ENCODE data around the gene RUFY3.
A peak's percentile ranks its signal among the peaks of the same experiment; 100 is the strongest.
"Not testable (repeated sequence)": the region's sequence is repeated elsewhere in the genome, so short reads cannot be mapped to it uniquely, and the experiment has no call there.

Gene RUFY3

DNA sequence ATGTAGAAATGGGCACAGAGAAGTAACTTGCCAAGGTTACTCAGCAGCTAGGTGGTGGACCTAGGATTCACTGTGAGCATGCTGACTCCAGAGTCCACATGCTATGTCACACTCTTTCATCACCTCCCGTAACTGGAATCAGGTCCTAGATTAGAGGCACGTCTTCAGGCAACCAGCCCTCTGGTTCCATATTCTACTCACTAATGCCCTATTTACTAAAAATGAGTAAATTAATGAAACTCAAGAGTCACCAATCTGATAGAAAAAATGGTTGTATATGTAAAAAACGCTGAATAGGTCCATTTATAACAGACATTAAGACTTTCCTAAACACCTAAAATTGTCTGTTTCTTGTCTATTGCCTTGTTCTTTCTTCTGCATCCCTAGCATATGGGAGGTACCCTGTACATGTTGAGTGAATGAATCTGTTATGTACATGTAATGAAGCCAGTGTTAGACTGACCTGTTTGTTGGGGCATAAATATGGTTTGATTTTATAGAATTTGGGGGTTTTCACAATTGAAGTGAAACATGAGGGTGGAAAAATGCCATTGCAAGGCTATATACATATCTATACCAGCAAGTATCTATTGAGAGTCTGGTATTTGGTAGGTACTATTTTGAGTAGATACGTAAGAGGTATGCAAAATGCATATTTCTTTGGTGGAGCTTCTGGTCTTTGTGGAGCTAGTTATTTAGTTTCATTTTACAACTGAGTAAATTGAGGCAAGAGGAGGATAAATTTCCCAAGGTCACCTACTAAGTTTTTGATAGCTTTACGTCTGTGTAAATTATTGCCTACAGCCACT, 7.5 kb upstream of the RUFY3 start:
- peaks cover 46% of the 10 kb centered on the region for H3K4me1 Mint-ChIP-seq (ENCODE audit: low read depth)
- no peak overlapping the region for H3K27ac Mint-ChIP-seq
- H3K9me3 Mint-ChIP-seq = no peaks in the 10 kb centered on the region
- H3K4me3 Mint-ChIP-seq = no peak overlapping the region
- no peaks in the 10 kb centered on the region for H3K36me3 Mint-ChIP-seq (ENCODE audit: low read depth)
- H3K27me3 Mint-ChIP-seq = no peaks in the 10 kb centered on the region
- no peak for DNase-seq

DNA sequence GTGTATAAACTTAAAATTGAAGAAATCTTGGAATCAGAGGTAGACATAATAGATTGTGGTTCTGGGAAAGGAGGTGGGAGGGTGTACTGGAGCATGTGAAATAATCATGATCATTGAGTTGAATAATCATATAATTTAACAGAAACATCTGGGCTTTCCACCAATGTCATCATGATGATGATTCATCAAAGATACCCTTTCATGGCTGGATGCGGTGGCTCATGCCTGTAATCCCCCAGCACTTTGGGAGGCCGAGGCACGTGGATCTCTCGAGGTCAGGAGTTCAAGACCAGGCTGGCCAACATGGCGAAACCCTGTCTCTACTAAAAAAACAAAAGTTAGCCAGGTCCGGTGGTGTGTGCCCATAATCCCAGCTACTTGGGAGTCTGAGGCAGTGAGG, 6.7 kb upstream of the RUFY3 start:
- Mint-ChIP-seq H3K4me3 (no peak overlapping the region), H3K9me3 (no peaks in the 10 kb centered on the region), H3K27me3 (no peaks in the 10 kb centered on the region), H3K36me3 (ENCODE audit: low read depth) (no peaks in the 10 kb centered on the region), H3K4me1 (ENCODE audit: low read depth) (peaks cover 42% of the 10 kb centered on the region), H3K27ac (peak overlapping the region; percentile 59)
- no peak for DNase-seq

DNA sequence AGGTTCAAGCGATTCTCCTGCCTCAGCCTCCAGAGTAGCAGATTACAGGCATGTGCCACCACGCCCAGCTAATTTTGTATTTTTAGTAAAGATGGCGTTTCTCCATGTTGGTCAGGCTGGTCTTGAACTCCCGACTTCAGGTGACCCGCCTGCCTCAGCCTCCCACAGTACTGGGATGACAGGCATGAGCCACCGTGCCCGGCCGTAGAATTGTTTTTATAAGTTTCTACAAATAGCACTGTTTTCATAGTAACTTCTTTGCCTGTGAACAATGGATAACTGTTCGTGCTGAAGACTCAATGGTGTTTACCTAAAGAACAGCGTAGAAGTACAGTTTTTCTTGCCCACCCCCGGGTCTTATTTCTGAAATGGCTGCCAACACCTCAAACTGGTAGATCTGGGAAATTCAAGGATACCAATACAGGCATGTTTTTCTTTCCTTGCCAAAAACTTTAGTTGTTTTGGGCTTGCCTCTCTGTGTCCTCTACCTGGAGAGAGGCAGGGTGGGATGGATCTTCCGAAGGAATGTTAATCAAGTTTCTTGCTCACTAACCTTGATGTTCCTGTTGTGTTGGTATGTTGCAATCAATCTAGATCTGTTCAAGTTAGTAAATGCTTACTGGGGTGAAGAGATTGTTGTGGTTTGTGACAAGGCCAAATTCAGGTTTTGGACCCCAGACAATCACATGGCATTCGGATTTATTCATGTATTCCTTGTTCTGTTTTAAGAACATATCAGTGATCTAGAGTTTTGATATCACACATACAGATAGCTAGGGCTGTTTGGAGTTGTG, 2.8 kb upstream of the RUFY3 start:
- Mint-ChIP-seq H3K4me1 (ENCODE audit: low read depth) (peaks cover 44% of the 10 kb centered on the region), H3K36me3 (ENCODE audit: low read depth) (no peaks in the 10 kb centered on the region), H3K27me3 (no peaks in the 10 kb centered on the region), H3K27ac (no peak overlapping the region), H3K4me3 (no peak overlapping the region), H3K9me3 (no peaks in the 10 kb centered on the region)
- DNase-seq = no peak

DNA sequence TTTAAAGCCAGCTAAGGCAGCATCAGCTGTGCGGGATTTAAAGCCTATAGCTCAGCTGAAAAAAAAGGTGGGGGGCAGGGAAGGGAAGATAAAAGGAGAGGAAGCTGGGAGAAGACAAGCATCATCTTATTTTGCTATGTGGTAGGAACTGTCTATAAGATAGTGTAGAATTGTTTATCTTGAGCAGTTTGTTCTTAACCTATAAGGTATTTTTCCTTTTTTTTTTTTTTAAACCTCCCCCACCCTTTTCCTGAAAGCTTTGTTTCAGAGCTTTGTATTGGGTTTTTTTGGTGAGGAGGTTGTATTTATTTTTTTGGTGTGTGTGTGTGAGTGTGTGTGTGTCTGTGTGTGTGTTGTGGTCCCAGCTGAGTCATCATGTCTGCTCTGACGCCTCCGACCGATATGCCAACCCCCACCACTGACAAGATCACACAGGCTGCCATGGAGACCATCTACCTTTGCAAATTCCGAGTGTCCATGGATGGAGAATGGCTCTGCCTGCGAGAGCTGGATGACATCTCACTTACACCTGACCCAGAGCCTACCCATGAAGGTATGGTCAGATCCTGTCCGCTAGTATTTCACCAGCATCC, 531 bp downstream of the RUFY3 start:
- H3K4me3 Mint-ChIP-seq = no peak overlapping the region
- no peaks in the 10 kb centered on the region for H3K27me3 Mint-ChIP-seq
- H3K27ac Mint-ChIP-seq = peak overlapping the region; percentile 10
- H3K9me3 Mint-ChIP-seq = no peaks in the 10 kb centered on the region
- peaks cover 27% of the 10 kb centered on the region for H3K4me1 Mint-ChIP-seq (ENCODE audit: low read depth)
- no peaks in the 10 kb centered on the region for H3K36me3 Mint-ChIP-seq (ENCODE audit: low read depth)
- no peak for DNase-seq

DNA sequence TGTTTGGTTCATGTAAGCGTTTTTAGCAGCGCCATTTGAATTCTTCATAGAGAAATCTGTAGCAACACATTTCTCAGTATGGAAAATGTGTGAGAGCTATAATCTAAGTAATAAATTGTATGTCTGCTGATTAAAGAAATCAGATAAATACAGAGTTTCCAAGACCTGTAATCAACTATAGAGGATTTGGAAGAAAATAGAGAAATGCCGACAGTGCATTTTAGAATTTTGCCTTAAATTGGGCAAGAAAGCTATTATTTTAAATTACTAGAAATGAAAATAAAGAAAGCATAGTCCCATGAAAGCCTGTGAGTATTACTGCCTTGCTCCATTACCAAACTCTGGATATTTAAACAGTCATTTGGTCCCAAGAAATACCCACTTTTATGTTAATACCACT, 2.7 kb downstream of the RUFY3 start:
- no peak for DNase-seq
- peaks cover 23% of the 10 kb centered on the region for H3K4me1 Mint-ChIP-seq (ENCODE audit: low read depth)
- H3K36me3 Mint-ChIP-seq (ENCODE audit: low read depth) = no peaks in the 10 kb centered on the region
- H3K4me3 Mint-ChIP-seq = no peak overlapping the region
- no peaks in the 10 kb centered on the region for H3K9me3 Mint-ChIP-seq
- no peak overlapping the region for H3K27ac Mint-ChIP-seq
- H3K27me3 Mint-ChIP-seq = no peaks in the 10 kb centered on the region

DNA sequence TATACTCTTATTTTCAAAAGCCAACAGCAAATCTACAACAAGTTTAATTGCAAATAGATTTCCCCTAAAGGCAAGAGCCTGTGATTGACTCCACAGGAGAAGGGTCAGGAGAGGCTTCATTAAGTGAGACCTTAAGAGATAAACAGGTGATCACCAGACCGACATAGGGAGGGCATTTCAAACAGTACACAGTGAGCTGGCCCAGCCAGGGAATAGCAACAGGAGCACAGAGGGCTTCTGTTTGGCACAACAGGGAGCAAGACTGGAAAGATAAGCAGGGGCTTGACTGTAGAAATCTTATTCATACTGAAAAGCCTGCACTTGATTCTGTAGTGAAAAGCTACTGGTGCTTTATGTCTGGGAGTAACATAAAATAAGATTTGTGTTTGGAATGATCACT, 3.9 kb downstream of the RUFY3 start:
- Mint-ChIP-seq H3K9me3 (no peaks in the 10 kb centered on the region), H3K36me3 (ENCODE audit: low read depth) (no peaks in the 10 kb centered on the region), H3K27ac (no peak overlapping the region), H3K27me3 (no peaks in the 10 kb centered on the region), H3K4me1 (ENCODE audit: low read depth) (peaks cover 20% of the 10 kb centered on the region), H3K4me3 (no peak overlapping the region)
- DNase-seq = no peak

DNA sequence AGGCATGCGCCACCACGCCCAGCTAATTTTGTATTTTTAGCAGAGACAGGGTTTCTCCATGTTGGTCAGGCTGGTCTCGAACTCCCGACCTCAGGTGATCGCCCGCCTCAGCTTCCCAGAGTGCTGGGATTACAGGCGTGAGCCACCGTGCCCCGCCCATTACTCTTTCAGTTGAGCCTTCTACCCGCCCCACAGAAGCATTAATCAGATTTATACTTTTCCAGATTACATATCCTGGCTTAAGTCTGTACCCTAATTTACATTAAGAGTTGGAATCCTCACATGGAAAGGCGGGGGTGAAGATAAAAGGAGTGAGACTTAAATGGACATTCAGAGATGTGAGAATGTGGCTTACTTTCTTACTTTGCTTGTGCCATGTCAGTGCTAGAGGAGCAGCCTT, 4.8 kb downstream of the RUFY3 start:
- H3K27ac Mint-ChIP-seq; H3K36me3 Mint-ChIP-seq (ENCODE audit: low read depth); DNase-seq; H3K4me3 Mint-ChIP-seq; H3K27me3 Mint-ChIP-seq; H3K9me3 Mint-ChIP-seq: not testable (repeated sequence)
- peaks cover 20% of the 10 kb centered on the region for H3K4me1 Mint-ChIP-seq (ENCODE audit: low read depth)

DNA sequence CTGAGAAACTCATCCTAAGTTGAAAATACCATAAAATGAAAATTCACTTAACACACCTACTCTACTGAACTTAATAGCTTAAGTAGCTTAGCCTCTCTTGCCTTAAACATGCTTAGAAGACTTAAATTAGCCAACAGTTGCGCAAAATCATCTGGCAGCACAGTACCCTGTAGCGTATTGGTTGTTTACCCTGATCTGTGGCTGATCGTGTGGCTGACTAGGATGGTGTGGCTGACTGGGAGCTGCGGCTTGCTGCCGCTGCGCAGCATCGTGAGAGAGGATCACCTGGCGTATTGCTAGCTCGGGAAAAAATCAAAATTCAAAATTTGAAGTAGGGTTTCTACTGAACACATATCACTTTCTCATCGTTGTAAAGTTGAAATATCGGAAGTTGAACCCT, 6.3 kb downstream of the RUFY3 start:
- Mint-ChIP-seq H3K4me1 (ENCODE audit: low read depth) (peaks cover 8% of the 10 kb centered on the region), H3K9me3 (no peaks in the 10 kb centered on the region), H3K4me3 (no peak overlapping the region), H3K27ac (no peak overlapping the region), H3K27me3 (no peaks in the 10 kb centered on the region), H3K36me3 (ENCODE audit: low read depth) (no peaks in the 10 kb centered on the region)
- no peak for DNase-seq

DNA sequence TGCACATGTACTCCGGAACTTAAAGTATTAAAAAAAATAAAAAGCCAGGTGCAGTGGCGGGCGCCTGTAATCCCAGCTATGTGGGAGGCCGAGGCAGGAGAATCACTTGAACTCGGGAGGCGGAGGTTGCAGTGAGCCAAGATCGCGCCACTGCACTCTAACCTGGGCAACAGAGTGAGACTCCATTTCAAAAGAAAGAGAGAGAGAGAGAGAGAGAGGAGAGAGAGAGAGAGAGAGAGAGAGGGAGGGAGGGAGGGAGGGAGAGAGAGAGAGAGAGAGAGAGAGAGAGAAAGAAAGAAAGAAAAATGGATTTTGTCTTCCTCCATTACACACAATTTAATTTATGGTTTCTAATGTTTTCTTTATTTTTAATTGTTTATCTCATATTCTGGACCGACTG, 11.1 kb downstream of the RUFY3 start:
- H3K4me3 Mint-ChIP-seq; H3K27me3 Mint-ChIP-seq; H3K9me3 Mint-ChIP-seq; DNase-seq; H3K27ac Mint-ChIP-seq; H3K36me3 Mint-ChIP-seq (ENCODE audit: low read depth): not testable (repeated sequence)
- peaks cover 36% of the 10 kb centered on the region for H3K4me1 Mint-ChIP-seq (ENCODE audit: low read depth)

DNA sequence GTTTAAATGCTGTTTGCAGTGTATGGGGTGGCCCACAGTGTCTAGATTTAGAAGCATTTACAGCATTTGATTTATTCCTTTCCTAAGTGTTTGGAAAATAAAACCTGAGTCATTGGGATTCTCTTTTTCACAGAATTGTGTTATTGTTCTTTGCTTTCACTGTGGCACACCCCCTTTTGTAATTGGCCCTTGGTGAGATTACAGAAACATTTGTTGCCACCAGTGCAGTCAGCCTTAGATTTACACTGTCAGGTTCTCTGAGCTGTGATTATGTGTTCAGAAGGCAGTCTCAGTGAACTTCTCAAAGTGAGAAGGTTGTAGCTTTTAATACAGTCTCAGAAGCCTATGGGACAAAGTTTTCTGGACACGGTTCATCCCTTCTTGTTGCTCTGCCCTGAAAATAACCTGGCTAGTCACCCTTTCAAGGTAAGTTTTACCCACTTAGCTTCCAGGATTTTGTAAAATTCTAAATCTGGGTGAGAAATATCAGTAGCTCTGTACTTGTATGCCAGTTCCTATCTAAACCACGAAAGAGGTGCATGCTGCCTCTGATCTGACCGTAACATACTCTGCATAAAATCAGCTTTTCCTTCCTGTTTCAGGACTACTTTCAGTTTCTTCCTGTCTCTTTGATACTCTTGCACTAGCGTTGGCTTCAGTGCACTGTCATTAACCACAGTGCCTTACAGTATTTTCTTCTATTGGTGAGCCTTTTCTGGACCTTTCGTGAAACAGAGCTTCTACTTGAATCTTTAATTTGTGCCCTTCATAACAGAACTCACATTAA, 12.6 kb downstream of the RUFY3 start:
- peak overlapping the region; percentile 70 for H3K4me3 Mint-ChIP-seq
- no peaks in the 10 kb centered on the region for H3K36me3 Mint-ChIP-seq (ENCODE audit: low read depth)
- H3K27ac Mint-ChIP-seq = peak overlapping the region; percentile 83
- H3K4me1 Mint-ChIP-seq (ENCODE audit: low read depth) = peaks cover 36% of the 10 kb centered on the region
- H3K27me3 Mint-ChIP-seq = no peaks in the 10 kb centered on the region
- DNase-seq = no peak
- H3K9me3 Mint-ChIP-seq = no peaks in the 10 kb centered on the region

DNA sequence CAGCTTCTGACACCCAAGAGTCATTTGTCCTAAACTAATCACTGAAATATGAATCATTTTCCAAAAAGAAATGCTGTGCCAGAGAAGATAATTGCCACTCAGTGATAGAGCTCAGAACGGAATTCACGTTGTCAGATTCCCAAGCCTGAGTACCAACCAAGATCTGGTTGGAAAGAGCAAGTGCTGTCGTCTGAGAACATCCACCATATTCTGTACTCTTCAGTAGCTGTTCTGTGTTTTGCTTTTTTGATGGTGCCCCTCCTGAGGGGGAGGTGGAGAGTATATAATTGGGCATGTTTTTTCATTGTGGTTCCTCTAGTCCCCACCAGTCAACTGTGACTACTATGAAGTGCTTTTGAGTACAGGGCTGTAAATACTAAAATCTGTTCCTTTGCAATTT, 13.2 kb downstream of the RUFY3 start:
- no peaks in the 10 kb centered on the region for H3K9me3 Mint-ChIP-seq
- no peaks in the 10 kb centered on the region for H3K36me3 Mint-ChIP-seq (ENCODE audit: low read depth)
- H3K4me3 Mint-ChIP-seq = peak overlapping the region; percentile 70
- H3K27me3 Mint-ChIP-seq = no peaks in the 10 kb centered on the region
- DNase-seq = no peak
- H3K4me1 Mint-ChIP-seq (ENCODE audit: low read depth) = peaks cover 36% of the 10 kb centered on the region
- peak overlapping the region; percentile 83 for H3K27ac Mint-ChIP-seq

DNA sequence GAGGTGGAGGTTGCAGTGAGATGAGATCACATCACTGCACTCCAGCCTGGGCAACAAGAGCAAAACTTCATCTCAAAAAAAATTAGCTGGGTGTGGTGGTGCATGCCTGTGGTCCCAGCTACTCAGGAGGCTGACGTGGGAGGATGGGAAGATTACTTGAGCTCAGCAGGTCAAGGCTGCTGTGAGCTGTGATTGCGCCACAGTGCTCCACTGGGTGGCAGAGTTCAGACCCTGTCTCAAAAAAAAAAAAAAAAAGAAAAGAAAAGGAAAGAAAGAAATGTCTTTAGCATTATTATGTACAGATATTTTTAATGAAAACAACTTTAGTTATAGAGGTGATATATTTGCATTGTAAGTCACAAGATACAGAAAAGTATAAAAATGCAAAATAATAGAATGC, 14.2 kb downstream of the RUFY3 start:
- H3K9me3 Mint-ChIP-seq; H3K27me3 Mint-ChIP-seq; H3K36me3 Mint-ChIP-seq (ENCODE audit: low read depth): not testable (repeated sequence)
- Mint-ChIP-seq H3K27ac (peak overlapping the region; percentile 72), H3K4me1 (ENCODE audit: low read depth) (peaks cover 36% of the 10 kb centered on the region), H3K4me3 (peak overlapping the region; percentile 8)
- DNase-seq = peak; percentile 38

DNA sequence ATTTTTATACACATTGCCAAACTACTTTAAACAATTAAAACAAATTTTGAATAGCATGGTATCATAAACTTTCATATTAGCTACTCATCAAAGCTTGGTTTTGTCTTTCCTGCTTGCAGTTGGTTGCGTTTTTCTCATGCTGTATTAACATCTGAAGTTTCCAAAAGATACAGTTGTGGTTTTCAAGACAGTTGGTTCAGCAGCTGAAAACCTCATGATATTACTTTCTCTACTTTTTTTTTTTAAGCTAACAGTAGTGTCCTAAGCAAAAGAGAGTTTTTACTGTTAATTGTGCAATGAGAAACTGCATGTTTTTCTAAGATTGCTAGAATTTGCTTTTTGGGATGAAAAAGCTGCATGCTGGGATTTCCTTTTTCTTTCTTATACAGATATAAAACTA, 15.2 kb downstream of the RUFY3 start:
- Mint-ChIP-seq H3K4me1 (ENCODE audit: low read depth) (peaks cover 36% of the 10 kb centered on the region), H3K27ac (no peak overlapping the region), H3K36me3 (ENCODE audit: low read depth) (no peaks in the 10 kb centered on the region), H3K27me3 (no peaks in the 10 kb centered on the region), H3K4me3 (no peak overlapping the region), H3K9me3 (no peaks in the 10 kb centered on the region)
- no peak for DNase-seq

DNA sequence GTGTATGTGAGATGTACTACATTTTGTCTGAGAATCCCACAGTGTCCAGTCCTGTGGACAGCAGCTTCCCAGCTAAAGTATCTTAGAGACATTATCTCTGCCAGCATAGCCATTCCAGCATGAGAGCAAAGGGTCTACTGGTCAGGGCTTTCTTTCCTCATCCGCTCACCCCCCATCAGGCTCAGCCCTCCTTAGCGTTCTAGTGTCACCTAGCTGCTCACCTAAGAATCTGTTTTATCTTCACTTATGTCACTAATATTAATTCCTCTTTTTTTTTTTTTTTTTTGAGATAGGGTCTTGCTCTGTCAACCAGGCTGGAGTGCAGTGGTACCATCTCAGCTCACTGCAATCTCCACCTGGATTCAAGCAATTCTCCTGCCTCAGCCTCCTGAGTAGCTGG, 15.6 kb downstream of the RUFY3 start:
- Mint-ChIP-seq H3K4me3 (no peak overlapping the region), H3K36me3 (ENCODE audit: low read depth) (no peaks in the 10 kb centered on the region), H3K27me3 (no peaks in the 10 kb centered on the region), H3K27ac (no peak overlapping the region), H3K9me3 (no peaks in the 10 kb centered on the region), H3K4me1 (ENCODE audit: low read depth) (peaks cover 35% of the 10 kb centered on the region)
- no peak for DNase-seq
